Lower leg skin (tissue), 4 donors: ENCODE data around the gene NSUN6. TPM values are rescaled to one million over a fixed set of nuclear protein-coding genes. Genes with fewer than 3 reads are reported as not detected.

Source experiments
- DNase-seq, 2 donors: peaks; one replicate each; pipeline ENCODE4 v3.0.0-alpha.2; 2019; ENCODE audit warnings: low spot score in 2 of 2
- H3K4me3 ChIP-seq: fragments of 200-600 bp; sonication (generic); 2 replicates; pipeline ENCODE4 v1.5.1; 2017; ENCODE audit warnings: mild to moderate bottlenecking, low read depth; ENCODE audit not compliant: poor library complexity, severe bottlenecking
- CTCF ChIP-seq, 3 donors: fragments of 450-650 bp; IDR thresholded peaks; one replicate each; pipeline ENCODE4 v1.5.1; 2016; ENCODE audit warnings: antibody characterized with exemption in 3 of 3, mild to moderate bottlenecking in 3 of 3, moderate library complexity in 2 of 3
- POLR2A ChIP-seq, 2 donors: fragments of 450-650 bp; IDR thresholded peaks; one replicate each; pipeline ENCODE4 v1.6.1; 2016 to 2017; ENCODE audit warnings: antibody characterized with exemption in 2 of 2, mild to moderate bottlenecking in 1 of 2, moderate library complexity in 1 of 2
- WGBS, 2 donors: methylation state at CpG; one replicate each; pipeline ENCODE4 v1.1.5; 2018; 5-methylcytosine and 5-hydroxymethylcytosine counted together
- intact Hi-C: fragments of 100-400 bp; cut with DNase I; formaldehyde crosslinking; loops from one replicate; pipeline ENCODE4 v1.15.0; 2023; ENCODE audit warnings: low total_unique reads
- total RNA-seq, 4 donors: library from RNA; depleted of rRNA; stranded (reverse); fragments of >200 nt; gene quantifications; one replicate each; pipeline ENCODE4 v1.1.0, GENCODE V29; 2016

Gene NSUN6
- total RNA-seq, 4 donors from 2014 or later = 5.9 to 12.8 (median 8.6) TPM

GRCh38 chr10:18658271-18659124 is 7.1 kb upstream of the NSUN6 start:
- H3K4me3 ChIP-seq = peak overlapping the region; percentile 97
- DNase-seq = peak in 1 of 2 donors; percentile 18
- WGBS, 2 donors = 9 to 16% methylated on average over 23 of the region's 23 CpGs
- no peak for TF ChIP-seq CTCF (IDR thresholded peaks at IDR 0.05)
- TF ChIP-seq POLR2A (IDR thresholded peaks at IDR 0.05) = no peak
- intact Hi-C loops = no loop called here

GRCh38 chr10:18656724-18657123 is 5.3 kb upstream of the NSUN6 start:
- no peak for TF ChIP-seq POLR2A (IDR thresholded peaks at IDR 0.05)
- TF ChIP-seq CTCF (IDR thresholded peaks at IDR 0.05) = no peak
- DNase-seq = no peak
- no peak overlapping the region for H3K4me3 ChIP-seq
- WGBS, 2 donors = 90 to 95% methylated on average over 3 of the region's 3 CpGs
- intact Hi-C loops = no loop called here

- DNase-seq = no peak
- intact Hi-C loops = no loop called here
- WGBS, 2 donors = 92 to 93% methylated on average over 3 of the region's 3 CpGs
- TF ChIP-seq CTCF (IDR thresholded peaks at IDR 0.05) (no peak), POLR2A (IDR thresholded peaks at IDR 0.05) (no peak)
- H3K4me3 ChIP-seq = no peak overlapping the region
Measured at GRCh38 chr10:18653112-18653511, 1.7 kb upstream of the NSUN6 start.

GRCh38 chr10:18650404-18650997 is 886 bp downstream of the NSUN6 start:
- peak overlapping the region; percentile 62 for H3K4me3 ChIP-seq
- 5% methylated on average over 6 of the region's 6 CpGs for WGBS, 2 donors
- no peak for TF ChIP-seq CTCF (IDR thresholded peaks at IDR 0.05)
- TF ChIP-seq POLR2A (IDR thresholded peaks at IDR 0.05) = no peak
- intact Hi-C loops = no loop called here
- no peak for DNase-seq

- H3K4me3 ChIP-seq = no peak overlapping the region
- TF ChIP-seq CTCF (IDR thresholded peaks at IDR 0.05) (no peak), POLR2A (IDR thresholded peaks at IDR 0.05) (no peak)
- intact Hi-C loops = no loop called here
- no peak for DNase-seq
- WGBS, 2 donors = 73 to 77% methylated on average over 7 of the region's 7 CpGs
Measured at GRCh38 chr10:18649364-18649959, 1.9 kb downstream of the NSUN6 start.
